Epithelial cell of alveolus of lung (primary cell): Measurements from ENCODE around the gene RBBP6. TPM values are rescaled to one million over a fixed set of nuclear protein-coding genes. Genes with fewer than 3 reads are reported as not detected.

ENCODE experiments used
- total RNA-seq: library from RNA; depleted of rRNA; stranded (reverse); fragments of >200 nt; gene quantifications from 2 replicates; pipeline ENCODE4 v1.2.1, GENCODE V29; 2015

Gene RBBP6, protein sequence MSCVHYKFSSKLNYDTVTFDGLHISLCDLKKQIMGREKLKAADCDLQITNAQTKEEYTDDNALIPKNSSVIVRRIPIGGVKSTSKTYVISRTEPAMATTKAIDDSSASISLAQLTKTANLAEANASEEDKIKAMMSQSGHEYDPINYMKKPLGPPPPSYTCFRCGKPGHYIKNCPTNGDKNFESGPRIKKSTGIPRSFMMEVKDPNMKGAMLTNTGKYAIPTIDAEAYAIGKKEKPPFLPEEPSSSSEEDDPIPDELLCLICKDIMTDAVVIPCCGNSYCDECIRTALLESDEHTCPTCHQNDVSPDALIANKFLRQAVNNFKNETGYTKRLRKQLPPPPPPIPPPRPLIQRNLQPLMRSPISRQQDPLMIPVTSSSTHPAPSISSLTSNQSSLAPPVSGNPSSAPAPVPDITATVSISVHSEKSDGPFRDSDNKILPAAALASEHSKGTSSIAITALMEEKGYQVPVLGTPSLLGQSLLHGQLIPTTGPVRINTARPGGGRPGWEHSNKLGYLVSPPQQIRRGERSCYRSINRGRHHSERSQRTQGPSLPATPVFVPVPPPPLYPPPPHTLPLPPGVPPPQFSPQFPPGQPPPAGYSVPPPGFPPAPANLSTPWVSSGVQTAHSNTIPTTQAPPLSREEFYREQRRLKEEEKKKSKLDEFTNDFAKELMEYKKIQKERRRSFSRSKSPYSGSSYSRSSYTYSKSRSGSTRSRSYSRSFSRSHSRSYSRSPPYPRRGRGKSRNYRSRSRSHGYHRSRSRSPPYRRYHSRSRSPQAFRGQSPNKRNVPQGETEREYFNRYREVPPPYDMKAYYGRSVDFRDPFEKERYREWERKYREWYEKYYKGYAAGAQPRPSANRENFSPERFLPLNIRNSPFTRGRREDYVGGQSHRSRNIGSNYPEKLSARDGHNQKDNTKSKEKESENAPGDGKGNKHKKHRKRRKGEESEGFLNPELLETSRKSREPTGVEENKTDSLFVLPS (N-terminal part only)
- 25.1 and 63.1 TPM in 2 replicates for total RNA-seq

DNA sequence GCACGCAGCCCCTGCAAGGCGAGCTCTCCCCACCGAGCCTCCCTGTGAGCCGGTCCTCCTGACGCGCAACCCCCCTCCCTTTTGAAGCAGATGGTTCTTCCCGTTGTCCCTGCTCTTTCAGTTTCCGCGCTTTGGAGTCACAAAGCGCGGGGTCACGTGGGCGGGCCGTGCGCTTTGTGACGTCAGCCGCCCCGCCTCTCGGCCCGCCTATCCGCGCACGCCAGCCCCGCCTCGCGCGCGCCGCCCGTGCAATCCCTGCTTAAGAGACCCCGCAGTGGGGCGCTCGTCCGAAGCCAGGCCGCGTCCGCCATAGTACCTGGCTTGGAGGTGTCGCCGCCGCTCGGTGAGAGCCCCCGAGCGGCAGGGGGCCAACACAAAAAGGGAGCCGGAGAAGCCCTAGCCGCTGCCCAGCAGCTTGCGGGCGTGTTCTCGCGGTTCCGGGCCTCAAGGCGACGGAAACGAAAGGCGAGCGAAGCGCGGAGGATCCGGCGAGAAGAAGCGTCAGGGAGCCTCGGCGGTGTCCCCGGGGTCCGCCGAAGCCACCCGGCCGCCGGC, at the start of gene RBBP6:
RBBP6 (plus strand) TSS at position 272 of the 555 bp plus-strand sequence. CDS start 1,061 bp downstream, outside the sequence.

Other genes with a start within 250 kb of the RBBP6 start
- 17.3 and 39.9 TPM in 2 replicates for gene TNRC6A, start 190.1 kb downstream of the RBBP6 start, total RNA-seq